ACC112 (cell line): ENCODE data around the gene GNG14.
"Not testable (repeated sequence)": the region's sequence is repeated elsewhere in the genome, so short reads cannot be mapped to it uniquely, and the experiment has no call there.

Source experiments
- H2AFZ ChIP-seq: fragments of 200-600 bp; sonication (generic); one replicate; pipeline ENCODE4 v1.6.0; 2017; ENCODE audit warnings: antibody characterized with exemption, low read length; ENCODE audit not compliant: unreplicated experiment
- H3K27ac ChIP-seq: fragments of 200-600 bp; sonication (generic); 2 replicates; pipeline ENCODE4 v1.5.1; 2014; ENCODE audit warnings: low read depth, mild to moderate bottlenecking, antibody characterized with exemption, low read length, moderate library complexity
- H3K27me3 ChIP-seq: fragments of 200-600 bp; sonication (generic); 2 replicates; pipeline ENCODE4 v1.6.1; 2014; ENCODE audit warnings: mild to moderate bottlenecking, antibody characterized with exemption, low read length, moderate library complexity, mixed read lengths; ENCODE audit not compliant: insufficient read depth
- H3K36me3 ChIP-seq: fragments of 200-600 bp; sonication (generic); 2 replicates; pipeline ENCODE4 v1.6.1; 2016; ENCODE audit warnings: mild to moderate bottlenecking, antibody characterized with exemption, low read length, moderate library complexity, mixed read lengths; ENCODE audit not compliant: insufficient read depth
- H3K4me1 ChIP-seq: fragments of 200-600 bp; sonication (generic); one replicate; pipeline ENCODE4 v1.6.1; 2016; ENCODE audit warnings: low read length, mixed read lengths; ENCODE audit not compliant: insufficient read depth, unreplicated experiment, control insufficient read depth
- H3K4me3 ChIP-seq: fragments of 200-600 bp; sonication (generic); 2 replicates; pipeline ENCODE4 v1.5.1; 2014; ENCODE audit warnings: mild to moderate bottlenecking, low read depth, low read length
- H3K79me2 ChIP-seq: fragments of 200-600 bp; sonication (generic); one replicate; pipeline ENCODE4 v1.6.0; 2016; ENCODE audit warnings: low read length; ENCODE audit not compliant: control insufficient read depth, unreplicated experiment, insufficient read depth

GNG14 gene

DNA sequence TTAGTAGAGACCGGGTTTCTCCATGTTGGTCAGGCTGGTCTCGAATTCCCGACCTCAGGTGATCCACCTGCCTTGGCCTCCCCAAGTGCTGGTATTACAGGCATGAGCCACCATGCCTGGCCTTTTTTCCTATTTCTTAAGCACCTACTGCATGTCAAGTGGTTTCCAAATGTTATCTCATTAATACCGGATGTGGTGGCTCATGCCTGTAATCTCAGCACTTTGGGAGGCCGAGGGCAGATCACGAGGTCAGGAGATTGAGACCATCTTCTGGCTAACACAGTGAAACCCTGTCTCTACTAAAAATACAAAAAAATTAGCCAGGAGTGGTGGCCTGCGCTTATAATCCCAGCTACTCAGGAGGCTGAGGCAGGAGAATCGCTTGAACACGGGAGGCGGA, 37.8 kb downstream of the GNG14 start:
- H3K4me3 ChIP-seq, H3K27me3 ChIP-seq, H3K27ac ChIP-seq, H2AFZ ChIP-seq, H3K4me1 ChIP-seq, H3K36me3 ChIP-seq: not testable (repeated sequence)
- H3K79me2 ChIP-seq = peaks cover 27% of the 10 kb centered on the region

DNA sequence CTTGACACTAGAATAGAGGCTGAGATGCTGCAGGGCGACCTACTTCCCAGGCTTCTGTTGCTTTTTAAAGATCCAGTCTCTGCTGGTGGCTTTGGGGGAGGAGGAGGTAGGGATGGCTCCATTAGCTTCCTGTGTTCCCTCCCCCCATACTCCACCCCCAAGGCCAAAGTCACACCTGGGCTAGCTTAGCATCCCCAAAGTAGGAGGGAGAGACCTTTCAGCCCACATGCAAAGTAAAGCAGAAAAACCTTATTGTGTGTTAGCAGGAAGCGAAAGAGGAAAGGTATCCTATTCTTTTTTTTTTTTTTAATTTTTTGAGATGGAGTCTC, 39.2 kb downstream of the GNG14 start:
- H2AFZ ChIP-seq = no peak overlapping the region
- H3K4me3 ChIP-seq = no peak overlapping the region
- peaks cover 25% of the 10 kb centered on the region for H3K79me2 ChIP-seq
- no peak overlapping the region for H3K27ac ChIP-seq
- H3K27me3 ChIP-seq = no peaks in the 10 kb centered on the region
- H3K36me3 ChIP-seq = no peaks in the 10 kb centered on the region
- no peaks in the 10 kb centered on the region for H3K4me1 ChIP-seq

DNA sequence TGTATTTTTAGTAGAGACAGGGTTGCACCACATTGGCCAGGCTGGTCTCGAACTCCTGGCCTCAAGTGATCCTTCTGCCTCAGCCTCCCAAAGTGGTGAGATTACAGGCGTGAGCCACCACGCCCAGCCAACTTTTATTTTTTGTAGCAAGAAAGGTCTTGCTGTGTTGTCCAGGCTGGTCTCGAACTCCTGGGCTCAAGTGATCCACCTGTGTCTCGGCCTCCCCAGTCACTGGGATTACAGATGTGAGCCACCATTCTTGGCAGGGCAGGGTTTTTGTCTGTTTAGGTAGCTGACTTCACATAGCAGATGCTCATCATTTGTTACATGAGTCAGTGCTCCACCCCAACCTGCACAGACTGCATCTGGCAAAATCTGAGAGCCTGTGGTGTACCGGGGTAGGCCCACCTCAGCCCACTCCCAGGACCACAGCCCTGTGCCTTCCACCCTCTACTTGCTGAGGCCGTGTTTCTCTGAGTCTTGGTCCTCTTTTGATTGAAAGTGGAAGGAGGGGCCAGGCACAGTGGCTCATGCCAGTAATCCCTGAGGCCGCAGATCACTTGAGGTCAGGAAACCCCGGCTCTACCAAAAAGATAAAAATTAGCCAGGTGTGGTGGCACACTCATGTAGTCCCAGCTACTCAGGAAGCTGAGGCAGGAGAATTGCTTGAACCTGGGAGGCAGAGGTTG, 40.1 kb downstream of the GNG14 start:
- H3K79me2 ChIP-seq = peaks cover 33% of the 10 kb centered on the region
- no peaks in the 10 kb centered on the region for H3K36me3 ChIP-seq
- no peak overlapping the region for H3K27ac ChIP-seq
- no peak overlapping the region for H2AFZ ChIP-seq
- H3K27me3 ChIP-seq = no peaks in the 10 kb centered on the region
- peaks cover 2% of the 10 kb centered on the region for H3K4me1 ChIP-seq
- no peak overlapping the region for H3K4me3 ChIP-seq

DNA sequence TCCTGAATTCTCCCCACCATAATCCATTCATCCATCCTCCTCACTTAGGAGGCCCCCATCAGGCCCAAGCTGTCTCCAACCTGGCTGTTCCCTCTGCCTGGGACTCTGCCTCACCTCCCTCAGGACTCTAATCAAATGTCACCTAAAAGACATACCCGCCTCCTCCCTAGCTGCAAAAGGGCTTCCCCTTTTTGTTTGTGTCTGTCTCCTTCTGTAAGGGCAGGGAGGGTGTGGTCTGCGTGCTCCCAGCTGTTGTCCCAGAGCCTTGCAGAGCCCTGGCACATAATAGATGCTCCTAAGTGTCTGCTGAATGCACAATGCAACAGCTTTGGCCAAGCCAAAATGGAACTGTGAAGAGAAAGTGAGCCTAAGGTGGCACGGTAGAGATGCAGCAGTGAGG, 42.3 kb downstream of the GNG14 start:
- Histone ChIP-seq H3K27ac (no peak overlapping the region), H3K36me3 (no peaks in the 10 kb centered on the region), H3K4me1 (peaks cover 4% of the 10 kb centered on the region), H2AFZ (no peak overlapping the region), H3K79me2 (peaks cover 41% of the 10 kb centered on the region), H3K27me3 (no peaks in the 10 kb centered on the region), H3K4me3 (no peak overlapping the region)

DNA sequence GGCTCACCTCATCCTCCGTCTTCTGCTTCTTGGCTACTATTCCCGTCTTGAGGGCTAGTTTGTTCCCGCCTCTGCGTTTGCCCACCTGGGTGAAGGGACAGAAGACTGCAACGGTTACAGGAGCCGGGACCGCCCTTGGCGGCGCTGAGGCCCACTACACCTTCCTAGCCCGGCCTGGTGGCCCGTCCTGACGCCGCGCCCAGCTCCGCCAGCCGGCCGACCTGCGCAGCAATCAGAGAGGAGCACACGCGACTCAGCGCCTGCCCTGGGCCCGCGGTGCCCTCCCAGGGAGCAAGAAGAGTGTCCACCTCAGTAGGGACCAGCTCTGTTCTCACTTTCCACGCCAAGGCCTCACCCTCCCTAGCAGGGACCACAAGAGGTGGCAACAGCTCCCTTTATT, 43.5 kb downstream of the GNG14 start:
- H3K4me3 ChIP-seq = no peak overlapping the region
- peaks cover 4% of the 10 kb centered on the region for H3K4me1 ChIP-seq
- H3K36me3 ChIP-seq = no peaks in the 10 kb centered on the region
- H2AFZ ChIP-seq = no peak overlapping the region
- no peaks in the 10 kb centered on the region for H3K27me3 ChIP-seq
- H3K79me2 ChIP-seq = peaks cover 41% of the 10 kb centered on the region
- H3K27ac ChIP-seq = no peak overlapping the region

DNA sequence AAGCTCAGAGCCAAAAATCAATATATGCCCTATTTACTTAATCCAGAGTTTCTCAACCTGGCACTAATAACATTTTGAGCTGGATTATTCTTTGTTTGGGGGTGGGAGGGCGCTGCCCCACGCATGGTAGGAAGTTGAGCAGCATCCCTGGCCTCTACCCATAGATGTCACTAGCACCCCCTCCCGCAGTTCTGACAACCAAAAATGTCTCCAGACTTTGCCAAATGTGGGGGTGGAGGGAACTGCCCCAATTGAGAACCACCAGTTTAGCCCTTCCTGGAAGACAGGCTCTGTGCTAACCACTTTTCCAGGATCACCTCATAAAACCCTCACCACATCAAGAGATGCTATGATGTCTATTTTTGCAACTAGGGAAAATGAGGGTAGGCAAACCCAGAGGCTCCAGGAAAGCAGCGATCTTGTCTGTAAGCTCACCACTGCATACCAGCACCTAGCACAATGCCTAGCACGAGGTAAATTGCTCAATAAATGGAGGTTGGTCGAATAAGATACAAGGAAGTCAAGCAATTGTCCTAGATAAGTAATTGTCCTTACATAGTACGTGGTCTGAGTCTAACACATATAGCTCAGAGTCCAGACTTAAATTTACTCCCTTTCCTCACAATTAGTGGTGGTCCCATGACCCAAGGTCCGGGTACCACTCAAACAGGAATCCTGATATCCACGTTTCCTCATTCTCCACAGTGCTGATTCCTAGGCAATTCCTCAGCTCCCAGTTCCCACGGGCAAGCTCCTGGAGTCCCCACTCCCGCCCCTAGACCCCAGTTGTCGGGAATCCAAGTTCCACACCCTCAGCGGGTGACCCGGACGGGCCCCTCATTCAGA, 45.8 kb downstream of the GNG14 start:
- Histone ChIP-seq H3K4me1 (peaks cover 4% of the 10 kb centered on the region), H3K4me3 (peak overlapping the region; percentile 99), H3K36me3 (no peaks in the 10 kb centered on the region), H2AFZ (no peak overlapping the region), H3K79me2 (peaks cover 53% of the 10 kb centered on the region), H3K27me3 (no peaks in the 10 kb centered on the region), H3K27ac (peak overlapping the region; percentile 78)

DNA sequence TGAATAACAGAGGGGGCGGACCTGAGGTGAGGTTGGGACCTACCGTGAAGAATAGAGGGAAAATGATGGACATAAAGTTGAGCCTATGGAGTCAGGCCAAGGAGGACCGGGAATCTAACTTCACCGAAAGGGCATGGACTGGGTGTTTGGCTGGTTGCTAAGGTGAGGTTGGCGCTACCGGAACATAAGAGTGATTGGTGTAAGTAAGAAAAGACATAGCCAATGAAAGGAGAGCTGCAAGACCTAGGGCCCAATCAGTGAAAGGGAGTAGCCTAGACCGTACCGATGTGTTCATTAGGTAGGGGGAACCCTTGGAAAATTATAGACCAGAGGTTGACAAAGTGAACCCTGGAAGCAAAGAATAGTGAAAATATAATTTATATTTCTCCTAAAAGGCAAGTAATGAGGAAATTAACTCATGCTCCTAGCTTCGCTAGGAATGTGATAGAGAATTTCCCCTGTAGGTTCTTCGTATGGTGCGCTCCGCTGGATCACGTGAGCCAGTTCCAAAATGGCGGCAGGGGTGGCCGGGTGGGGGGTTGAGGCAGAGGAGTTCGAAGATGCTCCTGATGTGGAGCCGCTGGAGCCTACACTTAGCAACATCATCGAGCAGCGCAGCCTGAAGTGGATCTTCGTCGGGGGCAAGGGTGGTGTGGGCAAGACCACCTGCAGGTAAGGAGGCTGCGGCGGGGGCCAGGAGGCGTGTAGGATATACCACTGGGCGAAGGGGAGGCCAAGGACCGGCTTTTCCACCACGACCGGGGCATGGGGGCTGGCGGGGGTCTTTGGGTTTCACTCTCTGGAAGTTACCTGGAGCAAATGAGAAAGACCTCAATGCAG, 49.4 kb downstream of the GNG14 start, which contains the start of gene GET3:
GET3 (plus strand) TSS at position 503 of the 840 bp plus-strand sequence; CDS start at position 512, 9 bp downstream.
- Histone ChIP-seq H3K4me3 (peak within 1 kb of the TSS; percentile 88), H3K4me1 (peaks cover 4% of the 10 kb centered on the region), H3K79me2 (peaks cover 40% of the 10 kb centered on the region), H2AFZ (peak within 1 kb of the TSS; percentile 44), H3K27ac (peak within 1 kb of the TSS; percentile 82), H3K27me3 (no peaks in the 10 kb centered on the region), H3K36me3 (no peaks in the 10 kb centered on the region)

DNA sequence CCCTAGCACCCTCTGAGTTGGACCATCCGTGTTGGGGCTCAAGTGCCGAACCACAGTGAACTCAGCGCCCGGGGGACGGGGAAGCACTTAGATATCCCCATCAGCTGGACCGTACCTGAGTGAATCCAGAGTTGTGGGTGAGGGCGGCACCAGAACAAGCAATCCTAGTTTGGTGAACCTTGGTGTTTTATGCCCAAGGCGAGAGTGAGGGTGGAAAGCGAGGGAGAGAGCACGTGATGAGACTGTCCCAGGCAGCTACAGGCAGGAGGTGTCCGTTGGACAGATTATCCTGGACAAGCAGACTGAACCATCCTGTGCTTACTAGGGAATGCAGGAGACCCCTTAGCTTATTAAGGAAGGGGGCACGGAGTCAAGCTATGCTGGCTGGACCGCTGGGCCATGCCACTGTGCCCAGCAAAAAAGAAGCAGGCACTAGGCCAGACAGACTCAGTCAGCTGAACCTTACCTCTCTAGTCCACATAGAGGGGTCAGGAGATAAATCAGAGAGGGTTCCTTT, 50.1 kb downstream of the GNG14 start:
- Histone ChIP-seq H2AFZ (peak overlapping the region; percentile 44), H3K4me3 (peak overlapping the region; percentile 88), H3K27ac (peak overlapping the region; percentile 82; the same call in 1 of the 2 replicates), H3K79me2 (peaks cover 33% of the 10 kb centered on the region), H3K27me3 (no peaks in the 10 kb centered on the region), H3K36me3 (no peaks in the 10 kb centered on the region), H3K4me1 (peaks cover 2% of the 10 kb centered on the region)
